CD4-positive, alpha-beta T cell treated with Interleukin-21 for 1 hour (primary cell): ENCODE data around the gene TANGO6.
"Not testable (repeated sequence)": the region's sequence is repeated elsewhere in the genome, so short reads cannot be mapped to it uniquely, and the experiment has no call there.

ENCODE experiments used
- DNase-seq: peaks from one replicate; pipeline ENCODE4 v3.0.0-alpha.2; 2020

Gene TANGO6

DNA sequence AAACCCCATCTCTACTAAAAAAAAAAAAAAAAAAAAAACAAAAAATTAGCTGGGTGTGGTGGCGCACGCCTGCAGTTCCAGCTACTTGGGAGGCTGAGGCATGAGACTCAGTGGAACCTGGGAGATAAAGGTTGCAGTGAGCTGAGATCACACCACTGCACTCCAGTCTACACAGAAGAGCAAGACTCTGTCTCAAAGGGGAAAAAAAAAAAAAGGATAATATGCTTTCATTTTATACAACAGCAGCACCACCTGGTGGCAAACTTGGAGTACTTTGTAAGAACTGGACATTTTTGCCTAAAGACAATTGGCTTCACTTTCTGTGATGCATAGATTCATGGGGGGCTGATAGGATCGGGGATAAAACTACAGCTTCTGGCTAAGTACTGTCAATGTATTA is 280.6 kb downstream of the TANGO6 start:
- DNase-seq, result peak; percentile 77

DNA sequence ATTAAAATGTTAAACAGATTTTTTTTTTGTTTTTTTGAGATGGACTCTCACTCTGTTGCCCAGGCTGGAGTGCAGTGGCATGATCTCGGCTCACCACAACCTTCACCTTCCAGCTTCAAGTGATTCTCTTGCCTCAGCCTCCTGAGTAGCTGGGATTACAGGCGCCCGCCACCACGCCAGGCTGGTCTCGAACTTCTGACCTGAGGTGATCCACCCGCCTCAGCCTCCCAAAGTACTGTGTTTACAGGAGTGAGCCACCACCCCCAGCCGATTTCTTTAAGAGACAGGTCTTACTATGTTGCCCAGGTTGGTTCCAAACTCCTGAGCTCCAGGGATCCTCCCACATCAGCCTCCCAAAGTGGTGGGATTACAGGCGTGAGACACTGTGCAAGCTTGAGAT is 281.1 kb downstream of the TANGO6 start:
- DNase-seq, result not testable (repeated sequence)

DNA sequence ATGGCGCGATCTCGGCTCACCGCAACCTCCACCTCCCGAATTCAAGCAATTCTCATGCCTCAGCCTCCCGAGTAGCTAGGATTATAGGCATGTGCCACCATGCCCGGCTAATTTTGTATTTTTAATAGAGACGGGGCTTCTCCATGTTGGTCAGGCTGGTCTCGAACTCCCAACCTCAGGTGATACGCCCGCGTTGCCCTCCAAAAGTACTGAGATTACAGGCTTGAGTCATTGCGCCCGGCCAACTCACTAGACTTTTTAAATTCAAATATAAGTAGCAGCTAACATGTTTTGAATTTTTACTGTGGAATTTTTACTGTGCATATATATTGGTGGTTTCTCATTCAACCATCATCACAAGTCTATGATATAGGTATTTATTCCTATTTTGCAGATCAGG is 281.6 kb downstream of the TANGO6 start:
- not testable (repeated sequence) for DNase-seq

DNA sequence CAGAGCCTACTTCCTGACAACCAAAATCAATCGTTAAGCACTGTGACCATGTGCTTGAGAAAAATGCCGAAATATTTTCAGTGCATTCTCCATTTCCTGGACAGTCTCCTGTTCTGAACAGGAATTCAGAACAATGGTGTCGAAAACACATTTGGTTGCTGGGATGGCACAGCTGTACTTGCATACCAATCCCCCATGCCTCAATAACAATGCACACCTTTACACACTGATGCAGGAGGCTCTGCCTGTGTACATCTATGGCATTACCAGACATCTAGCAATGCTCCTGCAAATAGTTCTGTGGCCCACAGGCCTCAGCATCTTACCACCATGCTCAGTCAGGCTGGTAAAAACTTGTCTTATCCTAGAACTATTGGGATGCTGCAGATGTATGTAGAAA is 282.9 kb downstream of the TANGO6 start:
- no peak for DNase-seq

DNA sequence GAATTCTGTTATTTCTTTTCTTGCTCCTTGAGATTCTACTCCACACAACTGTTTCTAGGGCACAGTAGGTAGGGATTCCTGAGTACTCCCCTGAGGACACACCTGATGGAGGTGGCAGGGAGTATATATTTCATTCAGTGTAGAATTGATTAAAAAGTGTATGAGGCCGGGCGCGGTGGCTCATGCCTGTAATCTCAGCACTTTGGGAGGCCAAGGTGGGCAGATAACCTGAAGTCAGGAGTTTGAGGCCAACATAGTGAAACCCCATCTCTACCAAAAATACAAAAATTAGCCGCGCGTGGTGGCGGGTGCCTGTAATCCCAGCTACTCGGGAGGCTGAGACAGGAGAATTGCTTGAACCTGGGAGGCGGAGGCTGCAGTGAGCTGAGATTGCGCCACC is 283.5 kb downstream of the TANGO6 start:
- not testable (repeated sequence) for DNase-seq

DNA sequence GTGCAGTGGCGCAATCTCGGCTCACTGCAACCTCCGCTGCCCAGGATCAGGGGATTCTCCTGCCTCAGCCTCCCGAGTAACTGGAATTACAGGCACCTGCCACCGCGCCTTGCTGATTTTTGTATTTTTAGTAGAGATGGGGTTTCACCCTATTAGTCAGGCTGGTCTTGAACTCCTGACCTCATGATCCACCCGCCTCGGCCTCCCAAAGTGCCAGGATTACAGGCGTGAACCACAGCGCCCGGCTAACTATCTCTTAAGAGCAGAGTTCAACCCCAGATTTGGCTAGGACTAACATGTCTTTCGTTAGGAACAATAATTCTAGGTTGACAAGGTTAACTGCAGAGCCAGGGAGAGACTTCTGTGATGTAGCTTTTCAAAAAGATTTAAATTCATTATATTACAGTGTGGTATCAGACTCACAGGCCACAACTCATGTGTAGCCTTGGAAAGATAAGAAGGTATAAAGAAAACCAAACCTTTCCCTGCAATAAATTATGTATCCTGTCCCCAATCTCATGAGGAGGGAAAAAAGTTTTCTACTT is 284.7 kb downstream of the TANGO6 start:
- DNase-seq, result no peak

DNA sequence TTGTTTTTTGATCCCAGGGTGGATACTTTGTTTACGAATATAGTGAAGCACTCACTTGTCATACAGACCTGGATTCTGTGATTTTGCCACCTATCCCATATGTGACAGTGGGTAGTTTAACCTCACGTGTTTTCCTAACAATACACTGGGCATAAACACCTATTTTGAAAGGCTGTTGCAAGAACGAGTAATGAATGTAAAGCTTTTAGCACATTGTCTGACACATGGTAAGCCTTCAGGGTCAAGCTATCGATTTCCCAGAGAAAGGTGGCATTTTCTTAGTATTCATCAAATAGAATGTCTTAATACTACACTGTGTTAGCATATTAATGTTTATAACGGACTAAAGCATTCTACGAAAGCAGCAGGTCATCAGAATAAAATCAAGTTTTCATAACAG is 287.1 kb downstream of the TANGO6 start:
- no peak for DNase-seq

DNA sequence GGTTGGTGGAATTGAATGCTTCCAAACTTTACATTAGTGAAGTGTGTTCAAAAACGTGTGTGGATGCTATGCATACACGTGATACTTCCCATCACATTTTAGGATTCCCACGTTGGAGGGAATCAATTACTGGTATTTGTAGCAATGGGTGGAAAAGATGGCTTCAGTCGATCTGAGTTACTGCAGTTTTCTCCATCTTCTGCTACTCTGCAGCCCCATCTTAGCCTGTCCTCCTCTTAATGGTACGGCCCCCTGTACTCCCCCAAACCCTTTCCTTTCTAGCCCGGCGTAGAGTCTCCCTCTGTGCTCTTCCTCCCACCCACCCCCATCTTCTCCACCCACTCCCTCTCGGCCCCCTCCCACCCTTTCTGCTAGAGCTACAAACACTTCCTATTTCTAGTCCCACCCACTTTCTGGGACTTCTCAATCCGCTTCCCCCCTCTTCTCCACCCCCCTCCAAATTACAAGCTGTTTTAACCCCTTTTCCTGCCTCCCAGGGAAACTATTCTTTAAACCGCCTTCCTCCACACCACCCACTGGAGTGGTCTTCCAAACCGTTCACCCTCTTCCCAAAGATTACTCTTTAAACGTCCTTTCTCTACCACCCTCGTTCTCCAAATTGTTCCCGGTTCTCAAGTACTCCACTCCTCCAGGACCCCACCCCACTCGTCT is 288.0 kb downstream of the TANGO6 start:
- peak; percentile 22 for DNase-seq

DNA sequence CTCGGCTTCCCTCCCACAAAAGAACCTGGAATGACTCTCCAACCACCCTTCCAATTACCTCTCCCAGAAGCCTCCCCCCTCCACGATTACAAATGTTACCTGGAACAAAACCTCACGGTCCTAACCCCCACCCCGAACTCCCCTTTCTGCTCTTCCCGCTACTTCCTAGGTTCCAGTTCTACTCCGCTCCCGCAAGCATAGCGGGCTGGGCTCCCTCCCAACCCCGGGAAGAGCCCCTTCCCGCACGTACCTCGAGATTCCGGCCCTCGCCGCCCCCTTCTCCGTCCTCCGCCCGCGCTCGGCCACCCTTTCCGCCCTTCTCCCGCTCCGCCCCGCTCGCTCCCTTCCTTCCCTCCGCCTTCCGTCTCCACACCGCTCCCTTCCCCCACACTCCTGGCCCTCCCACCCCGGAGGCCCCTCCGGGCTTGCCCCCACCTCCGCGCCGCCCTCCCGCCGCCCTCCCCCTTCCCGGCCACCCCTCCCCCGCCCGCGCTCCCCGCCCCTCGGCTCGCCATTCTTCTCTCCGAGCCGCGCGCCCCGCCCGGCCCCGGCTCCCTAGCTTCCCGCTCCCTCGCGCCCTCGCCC is 288.6 kb downstream of the TANGO6 start:
- peak; percentile 78 for DNase-seq

DNA sequence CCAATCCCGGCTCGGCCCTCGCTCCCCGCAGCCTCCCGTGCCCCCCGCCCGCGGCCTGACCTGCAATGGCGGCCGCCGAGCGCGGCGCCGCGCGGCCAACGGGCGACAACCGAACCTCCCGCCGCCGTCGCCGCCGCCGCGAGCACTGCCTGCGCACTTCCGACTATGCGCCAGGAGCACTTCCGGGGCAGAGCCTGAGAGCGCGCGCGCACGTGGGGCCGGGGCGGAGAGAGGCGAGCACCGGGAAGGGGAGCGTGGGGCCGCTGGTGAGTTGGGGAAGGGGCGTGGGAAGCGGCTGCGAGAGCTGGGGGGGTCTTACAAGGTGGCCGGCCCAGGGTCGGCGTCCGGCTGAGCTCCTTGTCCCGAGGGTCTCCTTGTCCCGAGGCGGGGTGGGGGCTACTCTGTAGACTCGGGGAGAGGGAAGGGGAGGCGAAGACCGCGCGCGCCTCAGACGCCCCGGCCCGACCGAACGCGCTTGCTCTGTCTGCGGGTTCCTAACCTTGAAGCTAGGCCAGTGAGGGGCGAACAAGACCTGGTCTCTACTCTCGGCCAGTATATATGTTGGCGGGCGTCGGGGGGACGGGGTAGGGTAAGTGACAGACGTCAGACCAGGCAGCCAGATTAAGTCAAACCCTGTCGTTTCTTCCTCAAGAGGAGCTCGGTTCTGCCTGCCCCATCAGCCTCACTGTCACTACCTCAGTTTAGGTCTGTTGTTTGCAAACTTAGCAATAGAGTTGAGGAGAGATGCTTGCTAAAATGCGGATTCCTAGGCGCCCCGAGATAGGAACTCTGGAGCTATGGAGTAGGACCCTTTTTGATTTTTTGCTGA is 289.3 kb downstream of the TANGO6 start, which contains the start of the genes CHTF8 and UTP4:
Gene CHTF8, minus strand, starts transcription at position 165 of the 829 bp plus-strand sequence. CDS start 11,130 bp downstream, outside the sequence.
Gene UTP4, plus strand, starts transcription at position 226 of the 829 bp plus-strand sequence. CDS start 811 bp downstream, outside the sequence.
- DNase-seq, result peak; percentile 86

DNA sequence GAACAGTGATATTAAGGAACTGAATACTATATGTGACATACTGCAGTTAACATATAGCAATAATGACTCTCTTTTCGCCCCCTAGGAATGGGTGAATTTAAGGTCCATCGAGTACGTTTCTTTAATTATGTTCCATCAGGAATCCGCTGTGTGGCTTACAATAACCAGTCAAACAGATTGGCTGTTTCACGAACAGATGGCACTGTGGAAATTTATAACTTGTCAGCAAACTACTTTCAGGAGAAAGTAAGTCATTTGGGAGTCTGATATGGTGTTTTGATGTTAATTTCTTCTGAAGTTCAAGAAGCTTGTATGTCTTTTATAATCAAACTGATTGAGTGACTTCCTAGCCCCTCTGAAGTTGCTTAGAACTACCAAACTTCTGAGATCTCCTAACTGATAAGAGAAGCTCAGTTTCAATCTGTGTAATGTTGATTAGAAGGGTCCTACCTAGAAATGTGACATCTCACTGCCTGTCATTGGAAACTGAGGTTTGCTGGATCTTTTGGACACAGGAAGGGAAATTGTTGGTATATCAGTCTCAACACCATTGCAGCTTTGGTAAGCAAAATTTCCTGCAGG is 290.1 kb downstream of the TANGO6 start:
- no peak for DNase-seq
